Epithelial cell of proximal tubule (primary cell): ENCODE results near the gene UBR3. TPM values are rescaled to one million over a fixed set of nuclear protein-coding genes. Genes with fewer than 3 reads are reported as not detected.

Source experiments
- DNase-seq: peaks from one replicate; pipeline ENCODE4 v3.0.0-alpha.2; 2011; ENCODE audit warnings: low read depth
- H3K4me3 ChIP-seq: 2 replicates; pipeline ENCODE4 v1.5.1; 2011; ENCODE audit warnings: low read depth, mild to moderate bottlenecking, low read length
- total RNA-seq: library from RNA; depleted of rRNA; stranded (reverse); fragments of >200 nt; gene quantifications from 2 replicates; pipeline ENCODE4 v1.2.3, GENCODE V29; 2015
- TF ChIP-seq, protein P1 (sequence below): conservative IDR thresholded peaks from 2 replicates; pipeline ENCODE4 v1.5.1; 2012; ENCODE audit warnings: low read depth, mild to moderate bottlenecking, low read length

Gene UBR3
- total RNA-seq, 1 donor from 2014 or later = 10.7 TPM

DNA sequence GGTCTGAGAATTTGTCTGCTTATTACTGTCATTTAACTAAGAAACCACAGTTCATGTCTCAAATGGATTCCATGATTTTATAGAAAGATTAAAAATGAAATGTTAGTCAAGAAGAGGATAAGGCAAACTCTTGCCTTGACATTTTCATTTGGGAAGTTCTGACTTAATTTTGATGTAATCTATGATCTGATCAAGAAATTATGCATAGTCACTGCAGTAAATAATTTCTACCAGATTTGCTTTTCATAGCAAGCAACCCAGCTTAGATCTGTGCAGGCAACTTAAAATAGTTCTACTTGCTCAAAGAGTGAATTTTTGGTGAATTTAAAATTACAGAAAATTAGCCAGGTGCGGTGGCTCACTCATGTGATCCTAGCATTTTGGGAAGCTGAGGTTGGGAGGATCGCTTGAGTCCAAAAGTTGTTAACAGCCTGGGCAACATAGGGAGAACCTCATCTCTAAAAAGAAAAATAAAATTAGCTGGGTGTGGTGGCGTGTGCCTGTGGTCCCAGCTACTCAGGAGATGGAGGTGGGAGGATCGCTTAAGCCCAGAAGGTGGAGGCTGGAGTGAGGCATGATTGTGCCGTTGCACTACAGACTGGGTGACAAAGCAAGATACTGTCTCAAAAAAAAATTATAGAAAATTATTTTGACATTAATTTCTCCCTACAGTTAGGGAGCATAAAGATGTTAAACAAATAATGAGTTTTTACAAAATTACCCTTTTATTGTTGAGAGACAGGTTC lies 192.0 kb downstream of the UBR3 start:
- TF ChIP-seq, protein P1, sequence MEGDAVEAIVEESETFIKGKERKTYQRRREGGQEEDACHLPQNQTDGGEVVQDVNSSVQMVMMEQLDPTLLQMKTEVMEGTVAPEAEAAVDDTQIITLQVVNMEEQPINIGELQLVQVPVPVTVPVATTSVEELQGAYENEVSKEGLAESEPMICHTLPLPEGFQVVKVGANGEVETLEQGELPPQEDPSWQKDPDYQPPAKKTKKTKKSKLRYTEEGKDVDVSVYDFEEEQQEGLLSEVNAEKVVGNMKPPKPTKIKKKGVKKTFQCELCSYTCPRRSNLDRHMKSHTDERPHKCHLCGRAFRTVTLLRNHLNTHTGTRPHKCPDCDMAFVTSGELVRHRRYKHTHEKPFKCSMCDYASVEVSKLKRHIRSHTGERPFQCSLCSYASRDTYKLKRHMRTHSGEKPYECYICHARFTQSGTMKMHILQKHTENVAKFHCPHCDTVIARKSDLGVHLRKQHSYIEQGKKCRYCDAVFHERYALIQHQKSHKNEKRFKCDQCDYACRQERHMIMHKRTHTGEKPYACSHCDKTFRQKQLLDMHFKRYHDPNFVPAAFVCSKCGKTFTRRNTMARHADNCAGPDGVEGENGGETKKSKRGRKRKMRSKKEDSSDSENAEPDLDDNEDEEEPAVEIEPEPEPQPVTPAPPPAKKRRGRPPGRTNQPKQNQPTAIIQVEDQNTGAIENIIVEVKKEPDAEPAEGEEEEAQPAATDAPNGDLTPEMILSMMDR = no peak
- DNase-seq = no peak
- no peak overlapping the region for H3K4me3 ChIP-seq

DNA sequence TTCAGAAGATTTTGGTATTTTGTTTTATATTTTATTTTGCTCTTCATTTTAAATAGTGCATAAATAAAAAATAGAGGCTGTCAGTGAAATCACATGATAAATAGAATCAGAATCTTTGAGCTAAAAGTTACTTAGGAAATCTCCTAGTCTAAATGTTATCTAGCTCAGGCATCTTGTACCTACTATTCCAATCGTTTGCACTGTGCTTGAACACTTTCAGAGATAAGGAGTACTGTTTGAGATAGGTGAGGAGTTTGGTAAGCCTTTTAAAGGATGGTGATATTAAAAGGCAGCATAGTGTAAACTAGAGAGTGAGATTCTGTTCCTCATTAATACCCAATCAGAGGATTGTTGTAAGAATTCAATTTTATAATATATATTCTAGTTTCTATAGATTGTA lies 193.5 kb downstream of the UBR3 start:
- H3K4me3 ChIP-seq = no peak overlapping the region
- TF ChIP-seq, protein P1 = no peak
- no peak for DNase-seq

DNA sequence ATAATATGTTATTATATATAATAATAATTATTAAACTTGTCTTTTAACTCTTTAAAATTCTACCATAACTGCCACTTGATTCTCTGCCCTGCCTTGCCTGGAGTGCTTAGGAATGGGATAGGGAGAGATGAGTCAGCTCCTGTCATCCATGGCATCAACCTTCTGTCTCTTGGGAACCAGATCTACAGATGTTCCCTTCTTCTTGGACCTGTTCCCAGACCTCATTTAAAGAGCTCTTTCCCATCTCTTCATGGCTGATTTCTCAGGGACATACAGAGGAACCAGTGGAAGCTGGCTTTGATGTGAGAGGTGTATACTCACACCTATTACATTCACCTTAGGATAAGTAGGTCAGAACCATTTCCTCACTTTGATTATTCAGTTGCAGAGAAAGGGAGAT lies 195.4 kb downstream of the UBR3 start:
- H3K4me3 ChIP-seq = no peak overlapping the region
- peak; percentile 80 for DNase-seq
- TF ChIP-seq, protein P1 = no peak

DNA sequence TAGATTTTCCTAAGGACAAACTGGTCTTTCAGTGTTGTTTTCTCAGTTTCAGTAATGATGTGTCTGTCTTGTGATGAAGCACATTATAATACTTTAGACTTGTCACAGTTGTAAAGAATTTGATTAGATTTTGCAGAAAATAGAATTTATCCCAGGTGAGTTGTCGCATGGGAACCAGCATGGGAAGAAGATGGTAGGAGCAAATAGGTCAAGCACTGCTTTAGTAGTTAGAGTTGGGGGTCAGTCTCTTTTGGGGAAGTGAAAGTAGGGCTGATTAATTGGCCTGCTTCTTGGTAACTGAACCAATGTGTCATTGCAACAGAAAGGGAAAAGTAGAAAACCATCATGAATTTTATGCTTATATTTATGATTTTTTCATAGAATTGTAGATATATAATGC lies 197.5 kb downstream of the UBR3 start:
- TF ChIP-seq, protein P1 = no peak
- DNase-seq = no peak
- no peak overlapping the region for H3K4me3 ChIP-seq

DNA sequence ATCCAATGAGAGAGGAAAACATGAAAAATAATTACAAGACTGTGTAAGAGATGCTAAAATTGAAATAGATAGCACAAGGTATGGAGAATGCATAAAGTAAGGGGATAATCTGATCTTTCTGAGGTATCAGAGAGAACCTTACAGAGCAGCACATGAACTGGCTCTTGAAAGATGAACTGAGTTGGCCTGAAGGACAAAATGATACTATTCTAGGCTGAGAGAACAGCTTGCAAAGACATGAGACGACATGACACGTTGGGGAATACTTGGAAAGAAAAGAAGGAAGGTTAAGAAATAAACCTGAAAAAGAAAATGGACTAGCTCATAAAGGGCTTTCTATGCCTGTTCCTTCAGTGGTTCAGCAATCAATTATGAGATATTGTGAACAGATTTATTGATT lies 198.0 kb downstream of the UBR3 start:
- no peak for DNase-seq
- H3K4me3 ChIP-seq = no peak overlapping the region
- TF ChIP-seq, protein P1 = no peak

DNA sequence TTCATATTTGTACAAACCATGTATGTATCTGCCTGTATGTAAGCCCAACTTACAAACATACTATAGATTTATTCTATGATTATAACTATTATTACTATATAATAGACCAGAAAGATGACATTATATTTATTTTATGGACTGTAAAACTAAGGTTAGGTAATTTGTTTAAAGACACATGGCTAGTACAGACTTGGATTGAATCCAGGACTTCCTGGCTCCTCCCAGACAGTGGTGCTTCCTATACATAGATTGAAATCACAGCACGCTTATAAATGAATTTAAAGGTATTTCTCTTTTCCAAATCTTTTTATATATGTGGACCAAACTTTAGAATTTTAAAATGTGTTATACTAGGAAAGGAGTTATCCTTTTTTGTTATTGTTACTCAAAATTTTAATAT lies 199.1 kb downstream of the UBR3 start:
- H3K4me3 ChIP-seq = no peak overlapping the region
- TF ChIP-seq, protein P1 = no peak
- no peak for DNase-seq

DNA sequence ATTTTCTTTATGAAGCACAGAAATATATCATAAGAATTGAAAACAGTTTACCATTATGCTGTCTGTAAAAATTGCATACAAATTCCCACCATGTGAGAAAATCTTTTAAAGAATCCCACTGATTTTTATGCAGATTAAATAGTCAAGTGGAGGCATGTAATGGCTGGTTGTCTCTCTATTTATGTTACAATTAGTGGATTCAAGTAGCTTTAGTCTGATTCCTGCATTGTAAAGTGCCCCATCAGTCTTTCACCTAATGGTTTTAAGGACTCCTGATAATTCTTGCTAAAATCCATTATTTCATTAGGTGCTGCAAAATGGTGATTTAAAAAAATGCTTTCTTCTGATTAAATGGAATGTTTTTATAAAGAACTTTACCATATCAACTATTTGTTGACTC lies 202.3 kb downstream of the UBR3 start:
- H3K4me3 ChIP-seq = no peak overlapping the region
- TF ChIP-seq, protein P1 = no peak
- DNase-seq = no peak
